ENCODE measurements around the gene NPAS3. TPM values are rescaled to one million over a fixed set of nuclear protein-coding genes. Genes with fewer than 3 reads are reported as not detected.

NPAS3 gene
- polyA plus RNA-seq, 4 donors, result 0.30 to 0.81 (median 0.62) TPM; not detected in 1

DNA sequence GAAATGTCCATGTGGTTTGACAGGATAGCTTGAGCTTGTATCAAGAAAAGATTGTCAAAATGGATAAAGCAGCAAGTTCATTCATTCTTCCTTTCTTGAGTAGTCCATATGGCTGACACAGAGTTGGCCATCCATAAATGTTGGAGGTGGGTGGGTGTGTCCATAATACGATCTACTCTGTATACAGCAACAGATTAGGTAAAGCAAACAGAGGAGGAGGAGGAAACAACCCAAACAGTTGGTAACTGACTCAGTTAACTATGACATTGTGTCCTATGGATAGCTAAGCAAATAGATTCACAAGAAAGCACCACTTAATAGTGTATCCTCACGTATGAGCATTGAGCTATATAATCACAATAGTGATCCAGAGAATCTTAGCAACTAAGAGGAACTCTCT is 868.2 kb downstream of the NPAS3 start:
- Histone ChIP-seq H3K4me3 (ENCODE audit: low read depth in 1 of 3, low read length in 3 of 3) (no peak overlapping the region), H3K9me3 (ENCODE audit: control insufficient read depth in 2 of 2, insufficient read depth in 1 of 2, low read depth in 1 of 2, low read length in 1 of 2) (no peaks in the 10 kb centered on the region), H3K36me3 (ENCODE audit: control insufficient read depth in 3 of 3, insufficient read depth in 2 of 3, low read depth in 1 of 3, low read length in 3 of 3) (no peaks in the 10 kb centered on the region), H3K4me1 (ENCODE audit: control insufficient read depth in 3 of 3, insufficient read depth in 2 of 3, low read depth in 1 of 3, low read length in 2 of 3) (no peaks in the 10 kb centered on the region), H3K27me3 (ENCODE audit: control insufficient read depth in 3 of 3, insufficient read depth in 3 of 3, low read length in 3 of 3) (peaks cover 0 to 7% (median 0%) of the 10 kb centered on the region in 3 donors), H3K27ac (ENCODE audit: low read depth in 1 of 3, low read length in 2 of 3) (no peak overlapping the region)
- 54 to 75% (median 56%) methylated on average over 2 of the region's 2 CpGs for WGBS, 3 donors
- DNase-seq, result peak in 1 of 2 donors; percentile 29
- FAIRE-seq, result no peak

DNA sequence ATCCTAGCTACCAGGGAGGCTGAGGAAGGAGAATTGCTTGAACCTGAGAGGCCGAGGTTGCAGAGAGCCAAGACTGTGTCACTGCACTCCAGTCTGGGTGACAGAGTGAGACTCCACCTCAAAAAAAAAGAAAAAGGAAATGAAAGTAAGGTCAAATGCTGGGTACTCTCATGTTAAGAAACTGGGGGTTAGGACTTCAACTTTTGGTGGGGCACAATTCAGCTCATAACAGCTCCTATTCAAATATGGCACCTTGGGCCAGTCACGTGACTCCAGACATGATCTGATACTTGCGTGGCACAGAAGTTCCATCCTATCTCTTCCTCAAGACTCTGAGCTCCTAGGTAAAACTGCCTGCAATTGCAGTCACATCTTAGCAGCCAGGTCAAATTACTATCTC is 869.5 kb downstream of the NPAS3 start:
- 58 to 79% (median 73%) methylated on average over 3 of the region's 3 CpGs for WGBS, 3 donors
- H3K27ac ChIP-seq (ENCODE audit: low read depth in 1 of 3, low read length in 2 of 3), result no peak overlapping the region
- H3K4me3 ChIP-seq (ENCODE audit: low read depth in 1 of 3, low read length in 3 of 3), result no peak overlapping the region
- H3K4me1 ChIP-seq (ENCODE audit: control insufficient read depth in 3 of 3, insufficient read depth in 2 of 3, low read depth in 1 of 3, low read length in 2 of 3), result no peaks in the 10 kb centered on the region
- H3K36me3 ChIP-seq (ENCODE audit: control insufficient read depth in 3 of 3, insufficient read depth in 2 of 3, low read depth in 1 of 3, low read length in 3 of 3), result no peaks in the 10 kb centered on the region
- H3K27me3 ChIP-seq (ENCODE audit: control insufficient read depth in 3 of 3, insufficient read depth in 3 of 3, low read length in 3 of 3), result peaks cover 0 to 2% (median 0%) of the 10 kb centered on the region in 3 donors
- FAIRE-seq (no peak), DNase-seq (no peak)
- H3K9me3 ChIP-seq (ENCODE audit: control insufficient read depth in 2 of 2, insufficient read depth in 1 of 2, low read depth in 1 of 2, low read length in 1 of 2), result no peaks in the 10 kb centered on the region

- no peak overlapping the region for H3K4me3 ChIP-seq (ENCODE audit: low read depth in 1 of 3, low read length in 3 of 3)
- FAIRE-seq, result no peak
- 91 to 96% (median 94%) methylated on average over 2 of the region's 2 CpGs for WGBS, 3 donors
Observed at GRCh38 chr14:33809396-33809981, 870.8 kb downstream of the NPAS3 start.

GRCh38 chr14:33810308-33810707 is 871.6 kb downstream of the NPAS3 start:
- no peak for FAIRE-seq
- Histone ChIP-seq H3K27ac (ENCODE audit: low read depth in 1 of 3, low read length in 2 of 3) (no peak overlapping the region), H3K4me3 (ENCODE audit: low read depth in 1 of 3, low read length in 3 of 3) (no peak overlapping the region), H3K36me3 (ENCODE audit: control insufficient read depth in 3 of 3, insufficient read depth in 2 of 3, low read depth in 1 of 3, low read length in 3 of 3) (no peaks in the 10 kb centered on the region), H3K27me3 (ENCODE audit: control insufficient read depth in 3 of 3, insufficient read depth in 3 of 3, low read length in 3 of 3) (peaks cover 0 to 9% (median 0%) of the 10 kb centered on the region in 3 donors), H3K9me3 (ENCODE audit: control insufficient read depth in 2 of 2, insufficient read depth in 1 of 2, low read depth in 1 of 2, low read length in 1 of 2) (no peaks in the 10 kb centered on the region), H3K4me1 (ENCODE audit: control insufficient read depth in 3 of 3, insufficient read depth in 2 of 3, low read depth in 1 of 3, low read length in 2 of 3) (no peaks in the 10 kb centered on the region)
- WGBS, 3 donors, result 70 to 80% (median 71%) methylated on average over 6 of the region's 6 CpGs
- DNase-seq, result no peak

More at GRCh38 chr14:33809396-33809981, 870.8 kb downstream of the NPAS3 start:
- Histone ChIP-seq H3K27me3 (ENCODE audit: control insufficient read depth in 3 of 3, insufficient read depth in 3 of 3, low read length in 3 of 3) (peaks cover 0 to 8% (median 0%) of the 10 kb centered on the region in 3 donors), H3K27ac (ENCODE audit: low read depth in 1 of 3, low read length in 2 of 3) (no peak overlapping the region), H3K4me1 (ENCODE audit: control insufficient read depth in 3 of 3, insufficient read depth in 2 of 3, low read depth in 1 of 3, low read length in 2 of 3) (no peaks in the 10 kb centered on the region), H3K36me3 (ENCODE audit: control insufficient read depth in 3 of 3, insufficient read depth in 2 of 3, low read depth in 1 of 3, low read length in 3 of 3) (no peaks in the 10 kb centered on the region), H3K9me3 (ENCODE audit: control insufficient read depth in 2 of 2, insufficient read depth in 1 of 2, low read depth in 1 of 2, low read length in 1 of 2) (no peaks in the 10 kb centered on the region)
- DNase-seq, result no peak

DNA sequence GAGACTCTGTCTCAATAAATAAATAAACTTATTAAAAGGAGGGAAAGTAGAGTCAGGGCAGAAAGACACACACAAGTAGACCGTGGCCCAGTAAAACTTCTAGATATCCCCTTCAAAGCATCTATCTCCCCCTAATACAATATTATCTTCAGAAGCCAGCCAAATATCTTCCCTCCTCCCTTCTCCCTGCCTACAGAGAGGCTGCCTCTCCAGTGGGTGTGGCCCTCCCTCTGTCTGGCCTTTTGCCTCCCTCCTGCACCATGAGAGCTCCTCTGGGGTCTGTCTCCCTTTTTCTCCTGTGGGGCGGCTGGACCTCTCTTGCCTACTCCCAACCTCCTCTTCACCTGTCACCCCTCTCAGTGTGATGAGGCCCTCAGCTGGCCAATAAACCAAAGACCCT is 873.0 kb downstream of the NPAS3 start:
- WGBS, 3 donors, result 88 to 95% (median 91%) methylated on average over 2 of the region's 2 CpGs
- FAIRE-seq, result no peak
- H3K36me3 ChIP-seq (ENCODE audit: control insufficient read depth in 3 of 3, insufficient read depth in 2 of 3, low read depth in 1 of 3, low read length in 3 of 3), result no peaks in the 10 kb centered on the region

DNA sequence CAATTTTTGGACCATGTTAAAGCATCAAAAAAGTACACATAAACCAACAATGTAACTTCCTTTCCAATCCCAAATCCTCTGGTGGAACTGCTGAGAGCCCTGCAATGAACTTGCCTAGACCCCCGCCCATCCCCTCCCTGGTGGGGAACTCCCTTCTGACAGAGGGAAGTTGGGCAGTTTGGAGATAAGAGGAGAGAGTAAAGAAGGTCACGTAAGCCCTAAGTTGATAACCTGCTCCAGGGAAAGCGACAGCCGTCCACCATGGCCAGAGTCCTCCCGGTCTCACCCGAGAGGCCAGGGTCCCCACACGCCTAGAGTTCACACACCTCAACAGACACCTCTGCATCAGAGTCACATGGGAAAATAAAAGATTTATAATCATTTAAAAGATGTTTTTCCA is 873.5 kb downstream of the NPAS3 start:
- H3K9me3 ChIP-seq (ENCODE audit: control insufficient read depth in 2 of 2, insufficient read depth in 1 of 2, low read depth in 1 of 2, low read length in 1 of 2), result no peaks in the 10 kb centered on the region
- H3K27ac ChIP-seq (ENCODE audit: low read depth in 1 of 3, low read length in 2 of 3), result no peak overlapping the region
- no peaks in the 10 kb centered on the region for H3K4me1 ChIP-seq (ENCODE audit: control insufficient read depth in 3 of 3, insufficient read depth in 2 of 3, low read depth in 1 of 3, low read length in 2 of 3)
- FAIRE-seq (no peak), DNase-seq (no peak)
- WGBS, 3 donors, result 48 to 63% (median 48%) methylated on average over 7 of the region's 7 CpGs
- no peaks in the 10 kb centered on the region for H3K36me3 ChIP-seq (ENCODE audit: control insufficient read depth in 3 of 3, insufficient read depth in 2 of 3, low read depth in 1 of 3, low read length in 3 of 3)
- peaks cover 0 to 9% (median 0%) of the 10 kb centered on the region in 3 donors for H3K27me3 ChIP-seq (ENCODE audit: control insufficient read depth in 3 of 3, insufficient read depth in 3 of 3, low read length in 3 of 3)
- H3K4me3 ChIP-seq (ENCODE audit: low read depth in 1 of 3, low read length in 3 of 3), result no peak overlapping the region

More for the DNA sequence above, 873.0 kb downstream of the NPAS3 start:
- H3K9me3 ChIP-seq (ENCODE audit: control insufficient read depth in 2 of 2, insufficient read depth in 1 of 2, low read depth in 1 of 2, low read length in 1 of 2), result no peaks in the 10 kb centered on the region
- H3K27me3 ChIP-seq (ENCODE audit: control insufficient read depth in 3 of 3, insufficient read depth in 3 of 3, low read length in 3 of 3), result peaks cover 0 to 9% (median 0%) of the 10 kb centered on the region in 3 donors
- H3K4me1 ChIP-seq (ENCODE audit: control insufficient read depth in 3 of 3, insufficient read depth in 2 of 3, low read depth in 1 of 3, low read length in 2 of 3), result no peaks in the 10 kb centered on the region
- no peak overlapping the region for H3K4me3 ChIP-seq (ENCODE audit: low read depth in 1 of 3, low read length in 3 of 3)
- no peak overlapping the region for H3K27ac ChIP-seq (ENCODE audit: low read depth in 1 of 3, low read length in 2 of 3)
- DNase-seq, result no peak

DNA sequence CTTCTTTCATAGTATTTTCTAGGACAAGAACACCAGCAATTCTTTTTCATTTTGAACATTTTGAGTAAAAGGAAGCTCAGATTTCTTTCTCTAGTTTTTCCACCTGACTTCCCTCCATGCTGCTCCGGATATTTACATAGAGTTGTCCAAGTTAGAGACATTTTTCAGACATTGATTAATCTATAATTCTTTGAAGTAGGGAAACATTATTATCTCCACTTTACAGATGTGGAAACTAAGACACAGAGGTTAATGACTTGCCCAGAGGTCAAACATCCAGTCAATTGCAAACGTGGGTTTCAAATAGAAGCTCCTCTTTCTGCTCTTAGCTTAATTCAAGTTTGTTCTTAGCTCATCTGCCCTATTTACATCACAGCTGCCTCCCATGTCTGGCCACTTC is 873.9 kb downstream of the NPAS3 start:
- Histone ChIP-seq H3K9me3 (ENCODE audit: control insufficient read depth in 2 of 2, insufficient read depth in 1 of 2, low read depth in 1 of 2, low read length in 1 of 2) (no peaks in the 10 kb centered on the region), H3K27ac (ENCODE audit: low read depth in 1 of 3, low read length in 2 of 3) (no peak overlapping the region), H3K4me3 (ENCODE audit: low read depth in 1 of 3, low read length in 3 of 3) (no peak overlapping the region), H3K36me3 (ENCODE audit: control insufficient read depth in 3 of 3, insufficient read depth in 2 of 3, low read depth in 1 of 3, low read length in 3 of 3) (no peaks in the 10 kb centered on the region), H3K27me3 (ENCODE audit: control insufficient read depth in 3 of 3, insufficient read depth in 3 of 3, low read length in 3 of 3) (peaks cover 0 to 9% (median 0%) of the 10 kb centered on the region in 3 donors), H3K4me1 (ENCODE audit: control insufficient read depth in 3 of 3, insufficient read depth in 2 of 3, low read depth in 1 of 3, low read length in 2 of 3) (no peaks in the 10 kb centered on the region)
- WGBS, 3 donors, result 11 to 27% (median 20%) methylated on average over 2 of the region's 2 CpGs
- DNase-seq (no peak), FAIRE-seq (no peak)

GRCh38 chr14:33814010-33814409 is 875.3 kb downstream of the NPAS3 start:
- WGBS, 3 donors, result 54 to 74% (median 57%) methylated on average over 2 of the region's 2 CpGs
- no peak for FAIRE-seq

More at GRCh38 chr14:33814010-33814409, 875.3 kb downstream of the NPAS3 start:
- Histone ChIP-seq H3K27me3 (ENCODE audit: control insufficient read depth in 3 of 3, insufficient read depth in 3 of 3, low read length in 3 of 3) (peaks cover 0 to 11% (median 0%) of the 10 kb centered on the region in 3 donors), H3K9me3 (ENCODE audit: control insufficient read depth in 2 of 2, insufficient read depth in 1 of 2, low read depth in 1 of 2, low read length in 1 of 2) (no peaks in the 10 kb centered on the region), H3K27ac (ENCODE audit: low read depth in 1 of 3, low read length in 2 of 3) (no peak overlapping the region), H3K4me3 (ENCODE audit: low read depth in 1 of 3, low read length in 3 of 3) (no peak overlapping the region), H3K4me1 (ENCODE audit: control insufficient read depth in 3 of 3, insufficient read depth in 2 of 3, low read depth in 1 of 3, low read length in 2 of 3) (no peaks in the 10 kb centered on the region), H3K36me3 (ENCODE audit: control insufficient read depth in 3 of 3, insufficient read depth in 2 of 3, low read depth in 1 of 3, low read length in 3 of 3) (no peaks in the 10 kb centered on the region)
- no peak for DNase-seq
